Activated T-cell treated with anti-CD3 and anti-CD28 coated beads for 1 hour (primary cell): ENCODE measurements around the gene KCNQ5.

Source experiments
- DNase-seq: peaks from one replicate; pipeline ENCODE4 v3.0.0-alpha.2; 2020; ENCODE audit warnings: low read depth

The KCNQ5 gene

GRCh38 chr6:72677740-72678139 lies 55.9 kb downstream of the KCNQ5 start:
- DNase-seq: no peak

- no peak for DNase-seq
These were observed 61.9 kb downstream of the KCNQ5 start for GRCh38 chr6:72683797-72684196.

- DNase-seq: no peak
These were observed 67.5 kb downstream of the KCNQ5 start for GRCh38 chr6:72689107-72689954.

- DNase-seq: no peak
These were observed 69.4 kb downstream of the KCNQ5 start for GRCh38 chr6:72691249-72691648.

GRCh38 chr6:72696055-72696454 lies 74.2 kb downstream of the KCNQ5 start:
- DNase-seq: no peak

- no peak for DNase-seq
These were observed 77.3 kb downstream of the KCNQ5 start for GRCh38 chr6:72699159-72699558.

- no peak for DNase-seq
These were observed 80.6 kb downstream of the KCNQ5 start for GRCh38 chr6:72702421-72702820.

- no peak for DNase-seq
These were observed 81.2 kb downstream of the KCNQ5 start for GRCh38 chr6:72703093-72703492.

GRCh38 chr6:72704979-72705378 lies 83.1 kb downstream of the KCNQ5 start:
- DNase-seq: no peak

GRCh38 chr6:72709431-72709830 lies 87.6 kb downstream of the KCNQ5 start:
- DNase-seq: no peak

GRCh38 chr6:72711731-72712130 lies 89.9 kb downstream of the KCNQ5 start:
- no peak for DNase-seq

GRCh38 chr6:72712910-72713309 lies 91.0 kb downstream of the KCNQ5 start:
- no peak for DNase-seq

- DNase-seq: no peak
These were observed 93.3 kb downstream of the KCNQ5 start for GRCh38 chr6:72715119-72715518.

- no peak for DNase-seq
These were observed 95.1 kb downstream of the KCNQ5 start for GRCh38 chr6:72716916-72717315.

GRCh38 chr6:72720464-72720863 lies 98.6 kb downstream of the KCNQ5 start:
- no peak for DNase-seq

GRCh38 chr6:72721346-72721745 lies 99.5 kb downstream of the KCNQ5 start:
- no peak for DNase-seq

GRCh38 chr6:72724545-72724944 lies 102.7 kb downstream of the KCNQ5 start:
- no peak for DNase-seq

- no peak for DNase-seq
These were observed 107.0 kb downstream of the KCNQ5 start for GRCh38 chr6:72728706-72729343.

- DNase-seq: no peak
These were observed 111.2 kb downstream of the KCNQ5 start for GRCh38 chr6:72733045-72733444.

- no peak for DNase-seq
These were observed 116.2 kb downstream of the KCNQ5 start for GRCh38 chr6:72738091-72738490.

- no peak for DNase-seq
These were observed 117.5 kb downstream of the KCNQ5 start for GRCh38 chr6:72739368-72739779.

- no peak for DNase-seq
These were observed 118.3 kb downstream of the KCNQ5 start for GRCh38 chr6:72740135-72740534.

- DNase-seq: no peak
These were observed 119.2 kb downstream of the KCNQ5 start for GRCh38 chr6:72741083-72741482.
